Stimulated activated CD4-positive, alpha-beta T cell treated with anti-CD3 and anti-CD28 coated beads, Interleukin-15, amount 100 ng/mL, for 24 hours (primary cell): ENCODE results near the gene GPR21.
A peak's percentile ranks its signal among the peaks of the same experiment; 100 is the strongest.

ENCODE experiments used
- DNase-seq: peaks from one replicate; pipeline ENCODE4 v3.0.0-alpha.2; 2020

The GPR21 gene

GRCh38 chr9:123033352-123033751 is at the start of gene GPR21:
Gene GPR21 (plus strand): TSS chr9:123033667. CDS start chr9:123034567, 900 bp downstream.
- DNase-seq, result no peak

DNA sequence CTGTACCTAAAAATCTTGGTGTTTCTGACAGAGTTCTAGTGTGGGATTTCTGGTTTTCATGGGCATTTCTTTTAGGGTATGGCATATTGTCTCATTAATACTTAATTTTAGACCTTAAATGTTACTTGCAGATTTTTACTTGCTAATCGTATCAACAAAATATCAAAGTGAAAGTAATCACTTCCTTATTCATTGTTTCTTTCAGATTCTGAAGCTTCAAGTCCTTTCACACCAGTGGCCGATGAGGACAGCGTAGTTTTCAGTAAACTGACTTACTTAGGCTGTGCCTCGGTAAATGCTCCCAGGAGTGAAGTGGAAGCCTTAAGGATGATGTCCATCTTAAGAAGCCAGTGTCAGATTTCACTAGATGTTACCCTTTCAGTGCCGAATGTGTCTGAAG is 47.5 kb upstream of the GPR21 start:
- no peak for DNase-seq

GRCh38 chr9:122988141-122988540 is 45.3 kb upstream of the GPR21 start:
- DNase-seq, result no peak

DNA sequence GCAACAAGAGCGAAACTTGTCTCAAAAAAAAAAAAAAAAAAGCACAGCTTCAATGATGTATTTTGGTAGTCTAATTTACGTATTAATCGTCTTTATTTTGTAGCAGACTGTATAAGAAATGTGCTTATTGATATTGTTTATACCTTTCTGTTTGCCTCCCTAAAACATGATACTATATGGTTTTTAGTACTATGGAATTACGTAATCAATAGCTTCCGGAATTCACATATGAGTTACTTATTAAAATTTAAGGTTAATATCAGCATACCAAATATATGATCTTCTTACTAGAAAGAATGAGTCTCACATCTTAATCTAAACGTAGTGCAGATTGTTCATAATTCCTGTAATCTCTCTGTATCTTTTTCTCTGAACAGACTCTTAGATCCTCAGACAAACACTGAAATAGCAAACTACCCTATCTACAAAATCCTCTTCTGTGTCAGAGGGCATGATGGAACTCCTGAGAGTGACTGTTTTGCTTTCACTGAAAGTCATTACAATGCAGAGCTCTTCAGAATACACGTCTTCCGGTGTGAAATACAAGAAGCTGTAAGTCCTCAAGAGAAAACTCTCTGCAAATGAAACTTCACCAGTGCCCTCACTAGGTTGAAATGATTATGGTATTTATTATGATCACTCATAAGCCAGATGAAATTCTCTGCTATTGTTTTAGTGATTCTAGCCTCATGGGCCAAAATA is 44.4 kb upstream of the GPR21 start:
- no peak for DNase-seq

DNA sequence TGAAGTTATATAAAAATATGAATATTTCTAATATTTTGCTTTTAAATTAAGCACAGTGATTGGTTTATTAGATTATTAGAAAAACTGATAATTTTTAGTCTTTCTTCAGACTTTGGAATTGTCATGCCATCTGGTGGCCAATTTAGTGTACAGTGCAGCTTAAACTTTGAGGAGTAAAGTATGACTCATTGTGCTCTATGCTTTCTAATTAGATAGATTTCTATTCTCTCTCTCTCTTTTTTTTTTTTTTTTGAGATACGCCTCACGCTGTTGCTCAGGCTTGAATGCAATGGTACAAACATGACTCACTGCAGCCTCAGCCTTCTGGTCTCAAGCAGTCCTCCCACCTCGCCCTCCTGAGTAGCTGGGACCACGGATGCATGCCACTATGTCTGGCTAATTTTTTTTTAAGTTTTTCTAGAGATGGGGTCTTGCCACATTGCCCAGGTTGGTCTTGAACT is 42.1 kb upstream of the GPR21 start:
- peak; percentile 50 for DNase-seq

DNA sequence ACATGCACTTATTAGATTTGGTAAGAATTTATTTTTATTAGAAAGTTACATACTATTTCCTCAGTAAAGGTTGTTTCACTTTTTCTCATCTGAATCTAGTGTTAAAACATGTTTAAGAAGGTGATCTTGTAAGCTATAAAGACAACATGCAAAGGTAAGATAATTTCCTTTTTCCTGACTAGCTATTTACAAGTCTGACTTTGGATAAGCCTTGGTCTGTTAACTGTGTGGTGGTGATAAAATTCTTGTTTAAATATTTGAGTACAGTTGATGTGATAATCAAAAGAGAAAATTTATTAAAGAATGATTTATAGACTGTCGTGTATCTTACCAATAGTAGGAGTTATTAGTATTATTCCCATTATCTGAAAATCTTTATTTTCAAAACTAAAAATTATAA is 36.9 kb upstream of the GPR21 start:
- DNase-seq, result no peak

GRCh38 chr9:122998448-122998847 is 35.0 kb upstream of the GPR21 start:
- DNase-seq, result no peak

- DNase-seq, result no peak
These were observed 32.9 kb upstream of the GPR21 start for GRCh38 chr9:123000371-123001068.

GRCh38 chr9:123002754-123003153 is 30.7 kb upstream of the GPR21 start:
- no peak for DNase-seq

- no peak for DNase-seq
These were observed 30.0 kb upstream of the GPR21 start for GRCh38 chr9:123003466-123003865.

DNA sequence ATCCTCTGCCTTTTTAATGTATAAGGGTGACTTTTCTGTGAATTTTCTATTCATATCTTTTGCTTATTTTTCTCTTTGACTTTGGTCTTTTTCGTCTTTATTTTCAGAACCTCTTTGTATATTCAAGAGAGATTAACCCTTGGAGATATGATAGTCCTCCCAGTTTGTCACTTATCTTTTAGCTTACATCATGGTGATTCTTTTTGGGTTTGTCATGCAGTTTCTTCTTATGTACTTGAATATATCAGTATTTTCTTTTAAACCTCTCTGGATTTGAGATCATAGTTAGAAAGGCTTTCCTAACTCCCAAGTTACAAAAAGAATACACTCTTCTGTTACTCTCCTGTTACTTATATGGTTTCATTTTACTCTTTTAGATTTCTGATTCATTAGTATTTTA is 27.5 kb upstream of the GPR21 start:
- no peak for DNase-seq

GRCh38 chr9:123007269-123007668 is 26.2 kb upstream of the GPR21 start:
- no peak for DNase-seq

DNA sequence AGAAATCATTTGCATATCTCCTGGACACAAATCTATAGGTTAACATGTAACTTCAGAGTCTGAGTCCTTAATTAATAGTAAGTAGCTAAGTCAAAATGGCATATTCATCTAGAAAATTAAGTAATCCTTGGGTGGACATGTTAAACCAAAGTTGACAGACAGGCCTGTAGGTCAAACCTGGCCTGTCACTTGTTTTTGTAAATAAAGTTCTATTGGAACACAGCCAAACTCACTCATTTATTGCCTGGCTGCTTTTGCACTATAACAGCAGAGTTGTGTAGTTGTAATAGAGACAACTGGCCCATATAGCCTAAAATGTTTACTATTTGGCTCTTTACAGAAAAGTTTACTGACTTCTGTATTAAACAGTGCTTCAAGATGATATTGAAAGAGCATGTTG is 24.6 kb upstream of the GPR21 start:
- DNase-seq, result no peak

- DNase-seq, result no peak
These were observed 22.1 kb upstream of the GPR21 start for GRCh38 chr9:123011380-123011779.

GRCh38 chr9:123011878-123012528 is 21.5 kb upstream of the GPR21 start:
- DNase-seq, result no peak

- no peak for DNase-seq
These were observed 16.8 kb upstream of the GPR21 start for GRCh38 chr9:123016631-123017030.

- no peak for DNase-seq
These were observed 12.7 kb upstream of the GPR21 start for GRCh38 chr9:123020796-123021195.

- no peak for DNase-seq
These were observed 7.0 kb upstream of the GPR21 start for GRCh38 chr9:123026425-123026824.

DNA sequence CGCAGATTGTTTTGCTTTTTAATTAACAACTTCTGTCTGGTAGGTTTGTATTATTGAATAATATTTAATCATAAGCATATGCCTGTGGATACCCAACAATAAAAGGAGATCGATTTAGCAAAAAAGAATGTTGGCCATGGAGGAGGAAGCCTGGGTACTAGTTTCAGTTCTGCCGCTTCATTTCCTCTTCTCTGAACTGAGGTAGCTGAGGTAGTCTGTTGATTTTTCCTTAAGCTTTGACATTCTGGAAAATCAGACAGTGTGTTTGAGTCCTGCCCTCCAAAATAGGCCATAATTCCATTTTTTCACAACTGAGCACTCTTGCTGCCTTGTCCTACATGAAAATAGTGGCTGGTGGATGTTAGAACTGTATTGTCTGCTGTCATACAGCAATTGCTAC is 6.0 kb upstream of the GPR21 start:
- DNase-seq, result no peak

- DNase-seq, result no peak
These were observed 5.3 kb upstream of the GPR21 start for GRCh38 chr9:123028136-123028535.

GRCh38 chr9:123028973-123029372 is 4.5 kb upstream of the GPR21 start:
- no peak for DNase-seq

DNA sequence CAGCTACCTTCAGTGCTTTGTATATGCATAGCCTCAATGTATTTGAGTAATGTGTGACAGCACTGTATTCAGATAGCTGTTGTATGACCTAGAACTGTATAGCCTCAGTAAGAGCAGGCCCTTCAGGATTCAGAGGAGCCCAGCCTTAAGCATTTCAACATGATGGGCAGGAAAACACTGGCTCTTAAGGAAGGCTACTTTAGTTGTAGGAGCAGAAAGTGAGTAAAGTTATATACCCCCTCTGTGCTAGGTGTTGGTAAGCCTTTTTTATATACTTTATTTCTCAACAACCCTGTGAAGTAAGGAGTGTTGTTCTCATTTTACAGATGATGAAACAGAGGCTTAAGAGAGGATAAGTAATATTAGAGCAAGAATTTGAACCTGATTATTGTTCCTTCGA is 1.5 kb upstream of the GPR21 start:
- no peak for DNase-seq

- DNase-seq, result no peak
These were observed 566 bp downstream of the GPR21 start for GRCh38 chr9:123033864-123034601.
